A549 treated with CORT108297 at 1 μM for 4 hours (cell line): ENCODE measurements around the gene ARV1. TPM values are rescaled to one million over a fixed set of nuclear protein-coding genes. Genes with fewer than 3 reads are reported as not detected.

Source experiments
- total RNA-seq: library from RNA; stranded (reverse); fragments of 200-300 nt; extraction: Qiagen RNA extraction; gene quantifications from 5 replicates; pipeline ENCODE4 v1.2.3, GENCODE V29; 2022

Gene ARV1
- 24.1 to 26.8 TPM (median 24.8 TPM) in 5 replicates for total RNA-seq

DNA sequence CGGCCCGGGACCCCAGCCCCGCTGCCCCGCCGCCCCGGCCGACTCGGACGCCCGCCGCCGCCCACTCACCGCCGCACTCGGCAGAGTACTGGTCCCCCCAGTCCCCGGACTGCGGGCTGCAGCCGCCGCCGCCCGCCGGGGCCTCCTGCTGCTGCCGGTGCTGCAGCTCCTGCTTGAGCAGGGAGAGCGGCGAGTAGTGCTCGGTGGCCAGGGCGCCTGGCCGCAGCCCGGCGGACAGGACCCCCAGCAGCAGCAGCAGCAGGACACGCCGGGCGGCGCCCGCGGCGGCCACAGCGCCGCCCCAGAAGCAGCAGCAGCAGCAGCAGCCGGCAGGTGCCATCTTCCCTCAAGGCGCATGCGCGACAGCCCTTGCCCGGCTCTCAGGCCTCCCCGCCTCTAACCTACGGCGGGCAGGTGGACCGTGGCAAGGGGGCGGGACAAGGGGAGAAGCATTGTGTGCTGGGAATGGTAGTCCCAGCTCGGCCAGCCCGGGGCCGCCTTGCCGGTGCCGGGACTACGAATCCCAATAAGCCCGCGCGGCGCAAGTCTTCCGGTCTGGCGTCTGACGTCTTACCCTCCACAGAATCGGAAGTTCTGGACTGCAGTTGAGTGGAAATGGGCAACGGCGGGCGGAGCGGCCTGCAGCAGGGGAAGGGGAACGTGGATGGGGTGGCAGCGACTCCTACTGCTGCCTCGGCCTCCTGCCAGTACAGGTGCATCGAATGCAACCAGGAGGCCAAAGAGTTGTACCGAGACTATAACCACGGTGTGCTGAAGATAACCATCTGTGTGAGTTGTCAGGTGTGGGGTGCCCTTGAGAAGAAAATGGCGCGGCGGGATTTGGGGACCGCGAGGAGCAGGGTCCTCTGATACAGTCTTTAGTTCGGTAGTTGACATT, at the start of gene ARV1, which contains the start of gene TTC13:
TSS of gene ARV1 (plus strand) at position 604 of the 898 bp plus-strand sequence. CDS start at position 616, 12 bp downstream.
TSS of gene TTC13 (minus strand) at position 371 of the 898 bp plus-strand sequence. CDS start at position 340, 31 bp downstream.

DNA sequence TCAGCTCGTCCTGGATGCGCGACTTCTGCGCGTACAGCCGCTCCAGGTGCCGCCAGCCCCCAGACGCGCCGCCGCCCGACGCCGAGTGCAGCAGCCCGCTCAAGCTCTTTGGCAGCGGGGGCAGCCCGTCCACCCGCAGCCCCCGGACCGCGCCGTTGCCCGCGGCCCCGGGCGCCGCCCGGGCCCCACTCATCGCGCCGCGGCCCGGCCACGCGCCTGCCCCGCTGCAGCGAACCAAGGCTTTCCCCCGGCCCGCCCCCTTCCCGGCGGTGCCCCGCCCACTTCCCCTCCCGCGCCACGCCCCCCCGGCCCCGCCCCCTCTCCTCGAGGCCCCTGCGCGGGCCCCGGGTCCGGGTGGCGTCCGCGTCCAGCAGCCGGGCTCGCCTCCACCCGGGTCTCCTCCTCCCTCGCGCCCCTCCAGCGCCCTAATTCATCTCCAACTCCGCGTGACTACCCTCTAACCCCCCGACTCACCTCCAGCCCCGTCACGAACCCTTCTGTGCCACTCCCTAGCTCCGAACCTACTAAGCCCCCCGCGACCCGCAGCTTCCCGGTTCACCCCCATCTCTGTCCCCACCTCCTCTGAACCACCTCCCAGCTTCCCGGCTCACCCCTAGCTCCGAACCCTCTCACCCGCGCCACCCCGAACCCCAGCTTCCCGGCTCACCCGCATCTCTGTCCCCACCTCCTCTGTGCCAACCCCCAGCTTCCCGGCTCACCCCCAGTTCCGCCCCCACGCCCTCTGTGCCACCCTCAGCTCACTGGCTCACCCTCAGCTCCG, 61.3 kb downstream of the ARV1 start, which contains the start of gene FAM89A:
TSS of gene FAM89A (minus strand) at position 236 of the 781 bp plus-strand sequence. CDS start at position 193, 43 bp downstream.

Other genes with a start within 250 kb of the ARV1 start
- gene CAPN9, start 231.7 kb upstream of the ARV1 start, total RNA-seq = not detected in 5 replicates
- gene C1orf198, start 110.6 kb upstream of the ARV1 start, total RNA-seq = 15.1 to 18.9 TPM (median 18.0 TPM) in 5 replicates
- gene TTC13, start 233 bp upstream of the ARV1 start, total RNA-seq = 8.7 to 12.4 TPM (median 9.4 TPM) in 5 replicates
- 11.8 to 19.3 TPM (median 16.5 TPM) in 5 replicates for gene FAM89A, start 61.2 kb downstream of the ARV1 start, total RNA-seq
- gene TRIM67, start 183.0 kb downstream of the ARV1 start, total RNA-seq = 0.14 to 0.25 TPM (median 0.20 TPM) in 5 replicates